MM.1S (cell line): ENCODE results near the gene BCL2L1.
A peak's percentile ranks its signal among the peaks of the same experiment; 100 is the strongest.

ENCODE experiments used
- DNase-seq: peaks from one replicate; pipeline ENCODE4 v3.0.0-alpha.2; 2015
- H2AFZ ChIP-seq: fragments of 300-600 bp; sonication (generic); 2 replicates; pipeline ENCODE4 v1.6.0; 2016; ENCODE audit warnings: antibody characterized with exemption, low read length
- H3F3A ChIP-seq: fragments of 300-600 bp; sonication (generic); 2 replicates; pipeline ENCODE4 v1.6.1; 2016; ENCODE audit warnings: mild to moderate bottlenecking, antibody characterized with exemption, low read length, moderate library complexity, mixed read lengths; ENCODE audit not compliant: insufficient read depth
- H3K27ac ChIP-seq: fragments of 300-600 bp; sonication (generic); 2 replicates; pipeline ENCODE4 v1.5.1; 2016; ENCODE audit warnings: mild to moderate bottlenecking, low read length
- H3K27me3 ChIP-seq: fragments of 300-600 bp; sonication (generic); replicated peaks from 2 replicates; pipeline ENCODE4 v1.6.0; 2016; ENCODE audit warnings: low read length; ENCODE audit not compliant: insufficient read depth
- H3K36me3 ChIP-seq: fragments of 300-600 bp; sonication (generic); replicated peaks from 2 replicates; pipeline ENCODE4 v1.6.1; 2016; ENCODE audit warnings: mild to moderate bottlenecking, low read length, mixed read lengths; ENCODE audit not compliant: insufficient read depth
- H3K4me1 ChIP-seq: fragments of 300-600 bp; sonication (generic); 2 replicates; pipeline ENCODE4 v1.6.1; 2016; ENCODE audit warnings: low read length, mixed read lengths
- H3K4me2 ChIP-seq: fragments of 300-600 bp; sonication (generic); 2 replicates; pipeline ENCODE4 v1.6.0; 2016; ENCODE audit warnings: low read depth, low read length
- H3K4me3 ChIP-seq: fragments of 300-600 bp; sonication (generic); 2 replicates; pipeline ENCODE4 v1.5.1; 2016; ENCODE audit warnings: low read length, mixed read lengths
- H3K79me2 ChIP-seq: fragments of 300-600 bp; sonication (generic); 2 replicates; pipeline ENCODE4 v1.6.1; 2016; ENCODE audit warnings: mixed run types, low read length, mixed read lengths
- H3K9ac ChIP-seq: fragments of 300-600 bp; sonication (generic); 2 replicates; pipeline ENCODE4 v1.6.1; 2016; ENCODE audit warnings: low read length, mixed read lengths
- H3K9me2 ChIP-seq: fragments of 300-600 bp; sonication (generic); replicated peaks from 2 replicates; pipeline ENCODE4 v1.6.1; 2016; ENCODE audit warnings: mild to moderate bottlenecking, low read length, mixed read lengths; ENCODE audit not compliant: insufficient read depth
- H3K9me3 ChIP-seq: fragments of 300-600 bp; sonication (generic); replicated peaks from 2 replicates; pipeline ENCODE4 v1.6.1; 2016; ENCODE audit warnings: mild to moderate bottlenecking, low read length, mixed read lengths; ENCODE audit not compliant: insufficient read depth
- H4K20me1 ChIP-seq: fragments of 300-600 bp; sonication (generic); 2 replicates; pipeline ENCODE4 v1.6.1; 2016; ENCODE audit warnings: mild to moderate bottlenecking, low read length, moderate library complexity, mixed read lengths; ENCODE audit not compliant: insufficient read depth
- CTCF ChIP-seq: fragments of 300-600 bp; sonication (generic); IDR thresholded peaks from 2 replicates; pipeline ENCODE4 v1.5.1; 2016; ENCODE audit warnings: antibody characterized with exemption, low read length, mixed read lengths
- EZH2 ChIP-seq: fragments of 300-600 bp; sonication (generic); optimal IDR thresholded peaks from 2 replicates; pipeline ENCODE3; 2017; ENCODE audit warnings: low read depth, mild to moderate bottlenecking, antibody characterized with exemption, low read length, mixed read lengths
- EZH2phosphoT487 ChIP-seq: fragments of 300-600 bp; sonication (generic); IDR thresholded peaks from 2 replicates; pipeline ENCODE4 v1.6.1; 2018; ENCODE audit warnings: antibody characterized with exemption, low read length

The BCL2L1 gene

DNA sequence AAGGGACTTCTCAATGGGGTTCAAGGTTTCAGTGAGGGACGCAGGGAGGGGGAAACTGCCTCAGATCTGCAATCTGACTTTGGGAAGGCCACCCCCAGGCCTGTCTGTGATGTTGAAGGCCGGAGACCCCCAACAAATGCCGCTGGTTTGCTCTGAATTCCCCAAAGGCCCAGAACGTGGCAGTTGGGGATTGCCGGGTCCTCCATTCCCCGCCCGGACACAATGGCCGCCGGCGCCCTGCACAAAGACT lies 326 bp upstream of the BCL2L1 start:
- H2AFZ ChIP-seq, result peak overlapping the region; percentile 18; the same call in 1 of the 2 replicates
- H3K27me3 ChIP-seq, result no peaks in the 10 kb centered on the region
- H4K20me1 ChIP-seq, result no peaks in the 10 kb centered on the region
- H3K79me2 ChIP-seq, result peaks cover 54% of the 10 kb centered on the region
- H3K9me3 ChIP-seq, result no peaks in the 10 kb centered on the region
- no peak for DNase-seq
- H3K4me3 ChIP-seq, result peak overlapping the region; percentile 94
- H3K27ac ChIP-seq, result peak overlapping the region; percentile 99
- H3K9me2 ChIP-seq, result no peaks in the 10 kb centered on the region
- H3K4me2 ChIP-seq, result peak overlapping the region; percentile 80
- no peaks in the 10 kb centered on the region for H3K4me1 ChIP-seq
- peaks cover 51% of the 10 kb centered on the region for H3F3A ChIP-seq
- TF ChIP-seq EZH2 (no peak), CTCF (no peak), EZH2phosphoT487 (no peak)
- H3K36me3 ChIP-seq, result peaks cover 8% of the 10 kb centered on the region; the same call in 1 of the 2 replicates
- peak overlapping the region; percentile 93 for H3K9ac ChIP-seq

GRCh38 chr20:31721408-31722256 lies 1.0 kb downstream of the BCL2L1 start:
- Histone ChIP-seq H3K4me2 (peak overlapping the region; percentile 80), H3K9me3 (no peaks in the 10 kb centered on the region), H4K20me1 (no peaks in the 10 kb centered on the region), H3K9me2 (no peaks in the 10 kb centered on the region), H3K36me3 (peaks cover 8% of the 10 kb centered on the region; the same call in 1 of the 2 replicates), H3K79me2 (peaks cover 68% of the 10 kb centered on the region), H3K4me1 (no peaks in the 10 kb centered on the region), H2AFZ (no peak overlapping the region), H3K9ac (peak overlapping the region; percentile 93), H3K27me3 (no peaks in the 10 kb centered on the region), H3K4me3 (peak overlapping the region; percentile 94), H3K27ac (peak overlapping the region; percentile 99), H3F3A (peaks cover 63% of the 10 kb centered on the region)
- no peak for DNase-seq
- no peak for TF ChIP-seq EZH2phosphoT487
- TF ChIP-seq CTCF, result no peak

- peaks cover 8% of the 10 kb centered on the region; the same call in 1 of the 2 replicates for H3K36me3 ChIP-seq
- H3K9me2 ChIP-seq, result no peaks in the 10 kb centered on the region
- no peaks in the 10 kb centered on the region for H3K27me3 ChIP-seq
- H3F3A ChIP-seq, result peaks cover 71% of the 10 kb centered on the region
- peaks cover 77% of the 10 kb centered on the region for H3K79me2 ChIP-seq
- H2AFZ ChIP-seq, result no peak overlapping the region
- peak overlapping the region; percentile 93 for H3K9ac ChIP-seq
- H3K9me3 ChIP-seq, result no peaks in the 10 kb centered on the region
- no peaks in the 10 kb centered on the region for H4K20me1 ChIP-seq
- no peak for TF ChIP-seq EZH2phosphoT487
- TF ChIP-seq CTCF, result peak; percentile 39
- peak overlapping the region; percentile 80 for H3K4me2 ChIP-seq
- peak overlapping the region; percentile 94 for H3K4me3 ChIP-seq
- H3K27ac ChIP-seq, result peak overlapping the region; percentile 99
- H3K4me1 ChIP-seq, result no peaks in the 10 kb centered on the region
- DNase-seq, result peak; percentile 52
These were observed 1.9 kb downstream of the BCL2L1 start for GRCh38 chr20:31720486-31721407.
